HG03354 (cell line): ENCODE data around the gene TICRR.

Experiments
- ATAC-seq: cut with Tn5 transposase; IDR thresholded peaks from one replicate; pipeline ENCODE4 v1.9.1; 2021; ENCODE audit warnings: mild to moderate bottlenecking; ENCODE audit not compliant: unreplicated experiment, poor library complexity, severe bottlenecking

The TICRR gene

GRCh38 chr15:89669941-89670340 lies 94.7 kb downstream of the TICRR start:
- no peak for ATAC-seq

- no peak for ATAC-seq
Measured at GRCh38 chr15:89670971-89671560, 95.8 kb downstream of the TICRR start.

- no peak for ATAC-seq
Measured at GRCh38 chr15:89671687-89672086, 96.4 kb downstream of the TICRR start.

- ATAC-seq, result no peak
Measured at GRCh38 chr15:89672221-89673164, 97.2 kb downstream of the TICRR start.

GRCh38 chr15:89673165-89673512 lies 97.9 kb downstream of the TICRR start:
- ATAC-seq, result no peak

- ATAC-seq, result no peak
Measured at GRCh38 chr15:89674526-89674925, 99.3 kb downstream of the TICRR start.

- ATAC-seq, result no peak
Measured at GRCh38 chr15:89675606-89676005, 100.3 kb downstream of the TICRR start.

- ATAC-seq, result no peak
Measured at GRCh38 chr15:89677381-89677780, 102.1 kb downstream of the TICRR start.
